ENCODE results near the gene CANX. TPM values are rescaled to one million over a fixed set of nuclear protein-coding genes. Genes with fewer than 3 reads are reported as not detected.
"Not testable (repeated sequence)": the region's sequence is repeated elsewhere in the genome, so short reads cannot be mapped to it uniquely, and the experiment has no call there.

The CANX gene
- total RNA-seq, 2 experiments from 2014 or later = 164 to 451 TPM

DNA sequence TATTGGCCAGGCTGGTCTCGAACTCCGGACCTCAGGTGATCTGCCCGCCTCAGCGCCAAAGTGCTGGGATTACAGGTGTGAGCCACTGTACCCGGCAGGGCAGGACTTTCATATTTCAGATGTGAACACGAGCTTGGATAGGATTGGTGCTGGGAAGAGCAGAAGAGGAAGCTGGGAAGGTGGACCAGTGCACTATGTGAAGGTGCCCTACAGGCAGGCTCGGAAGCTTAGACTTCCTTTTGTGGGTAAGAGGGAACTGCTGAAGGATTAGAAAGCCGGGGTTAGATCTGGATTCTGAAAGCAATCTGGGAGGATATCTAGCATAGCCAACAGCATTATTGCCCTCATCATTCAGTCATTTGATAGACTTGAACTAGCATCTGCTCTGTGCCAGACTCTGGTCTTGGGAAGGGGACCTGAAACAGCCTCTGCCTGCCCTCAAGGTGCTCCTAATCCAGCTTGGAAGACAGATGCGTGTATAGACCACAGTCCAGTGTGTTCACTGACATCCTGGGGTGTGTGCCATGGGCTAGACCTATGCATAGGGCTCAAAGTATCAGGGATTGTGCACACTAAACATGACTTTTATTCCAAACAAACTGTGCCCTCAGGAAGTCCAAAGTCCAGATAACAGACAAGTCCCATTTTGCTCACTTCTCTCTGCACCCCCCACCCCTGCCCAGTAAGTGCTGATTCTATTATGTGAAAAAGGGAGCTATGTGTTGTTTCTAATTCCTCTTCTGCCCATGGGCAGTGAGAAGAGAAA lies 18.6 kb upstream of the CANX start:
- ChIA-PET CTCF (ENCODE audit: unreplicated experiment) (no interaction called here), POLR2A (interaction anchor here (0.6 to 1.3 kb wide), 4 partner anchors 11 to 988 kb away, joined by 3 to 4 read pairs (median 3); partner anchors contain the start of gene HNRNPH1)
- H2AFZ ChIP-seq (ENCODE audit: low read length) = no peak overlapping the region
- no peaks in the 10 kb centered on the region for H4K20me1 ChIP-seq (ENCODE audit: insufficient read depth, low read length)
- BruUV-seq (replicated peaks) = TSS peak; percentile 55
- intact Hi-C loops (cut with micrococcal nuclease; ENCODE audit: unreplicated experiment) = no loop called here
- H3K36me3 ChIP-seq (ENCODE audit: insufficient read depth, low read length) = peaks cover 2% of the 10 kb centered on the region
- no peak for DNase-seq (ENCODE audit: low spot score)
- H3K4me2 ChIP-seq (ENCODE audit: low read length) = 0 out of 2 replicates have a peak overlapping the region, but pooled peaks have one; percentile 73
- H3K9me2 ChIP-seq (ENCODE audit: insufficient read depth, low read length) = no peaks in the 10 kb centered on the region
- H3K4me3 ChIP-seq (ENCODE audit: low read depth, low read length, poor library complexity, severe bottlenecking) = no peak overlapping the region
- H3K9me3 ChIP-seq (ENCODE audit: low read length) = no peaks in the 10 kb centered on the region
- no peak for TF ChIP-seq EZH2phosphoT487 (IDR thresholded peaks at IDR 0.05; ENCODE audit: borderline replicate concordance, low read depth, low read length)
- TF ChIP-seq, protein P1, sequence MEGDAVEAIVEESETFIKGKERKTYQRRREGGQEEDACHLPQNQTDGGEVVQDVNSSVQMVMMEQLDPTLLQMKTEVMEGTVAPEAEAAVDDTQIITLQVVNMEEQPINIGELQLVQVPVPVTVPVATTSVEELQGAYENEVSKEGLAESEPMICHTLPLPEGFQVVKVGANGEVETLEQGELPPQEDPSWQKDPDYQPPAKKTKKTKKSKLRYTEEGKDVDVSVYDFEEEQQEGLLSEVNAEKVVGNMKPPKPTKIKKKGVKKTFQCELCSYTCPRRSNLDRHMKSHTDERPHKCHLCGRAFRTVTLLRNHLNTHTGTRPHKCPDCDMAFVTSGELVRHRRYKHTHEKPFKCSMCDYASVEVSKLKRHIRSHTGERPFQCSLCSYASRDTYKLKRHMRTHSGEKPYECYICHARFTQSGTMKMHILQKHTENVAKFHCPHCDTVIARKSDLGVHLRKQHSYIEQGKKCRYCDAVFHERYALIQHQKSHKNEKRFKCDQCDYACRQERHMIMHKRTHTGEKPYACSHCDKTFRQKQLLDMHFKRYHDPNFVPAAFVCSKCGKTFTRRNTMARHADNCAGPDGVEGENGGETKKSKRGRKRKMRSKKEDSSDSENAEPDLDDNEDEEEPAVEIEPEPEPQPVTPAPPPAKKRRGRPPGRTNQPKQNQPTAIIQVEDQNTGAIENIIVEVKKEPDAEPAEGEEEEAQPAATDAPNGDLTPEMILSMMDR (conservative IDR thresholded peaks at IDR 0.05; ENCODE audit: low read length) = no peak
- H3K79me2 ChIP-seq (ENCODE audit: insufficient read depth, low read depth, low read length) = peaks cover 20% of the 10 kb centered on the region; the same call in 1 of the 2 replicates
- H3K27ac ChIP-seq (ENCODE audit: low read depth, low read length, poor library complexity, severe bottlenecking) = no peak overlapping the region
- H3K4me1 ChIP-seq (ENCODE audit: insufficient read depth, low read length, poor library complexity, severe bottlenecking) = peaks cover 30% of the 10 kb centered on the region

DNA sequence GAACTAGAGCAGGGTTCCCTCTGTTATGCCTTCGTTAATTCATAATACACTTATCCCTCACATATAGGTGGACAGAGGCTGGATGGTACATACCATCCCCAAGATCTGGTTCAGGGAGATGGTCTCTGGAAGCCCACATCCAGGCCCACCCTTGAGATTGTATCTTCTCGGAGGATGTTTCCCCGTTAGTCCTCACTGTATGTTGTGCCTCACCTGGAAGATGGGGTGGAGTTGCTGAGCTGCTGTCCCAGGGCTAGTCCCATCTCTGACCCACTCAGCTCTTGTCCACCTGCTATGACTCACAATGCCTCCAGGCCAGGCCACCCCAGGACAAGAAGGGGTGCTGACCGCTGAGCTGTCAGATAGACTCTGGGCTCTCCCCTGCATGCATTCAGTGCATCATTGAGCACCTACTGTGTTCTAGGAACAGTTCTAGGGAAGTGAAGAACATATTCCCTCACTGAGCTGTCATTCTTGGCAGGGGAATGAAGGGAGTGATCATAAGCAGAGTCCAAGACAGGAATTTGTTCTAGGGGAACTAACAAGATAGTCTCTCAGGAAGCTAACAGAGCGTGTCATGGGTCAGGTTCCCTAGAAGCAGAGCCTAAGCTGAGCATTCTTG lies 17.9 kb upstream of the CANX start, which contains the start of gene CBY3:
TSS of gene CBY3 (minus strand) at position 255 of the 622 bp plus-strand sequence. CDS start at position 139, 116 bp downstream.
- intact Hi-C loops (cut with micrococcal nuclease; ENCODE audit: unreplicated experiment) = no loop called here

DNA sequence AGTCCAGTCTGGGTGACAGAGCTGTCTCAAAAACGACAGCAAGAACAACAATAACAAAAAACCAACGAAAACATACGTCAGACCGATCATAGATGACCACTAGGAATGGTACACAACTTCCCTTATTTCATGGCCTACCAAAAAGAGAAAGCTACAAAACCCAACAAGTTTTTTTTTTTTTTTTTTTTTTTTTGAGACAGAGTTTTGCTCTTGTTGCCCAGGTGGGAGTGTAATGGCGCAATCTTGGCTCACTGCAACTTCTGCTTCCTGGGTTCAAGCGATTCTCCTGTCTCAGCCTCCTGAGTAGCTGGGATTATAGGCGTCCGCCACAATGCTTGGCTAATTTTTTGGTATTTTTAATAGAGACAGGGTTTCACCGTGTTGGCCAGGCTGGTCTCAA lies 9.6 kb upstream of the CANX start:
- H4K20me1 ChIP-seq (ENCODE audit: insufficient read depth, low read length); intact Hi-C loops (cut with micrococcal nuclease; ENCODE audit: unreplicated experiment); H2AFZ ChIP-seq (ENCODE audit: low read length); H3K4me3 ChIP-seq (ENCODE audit: low read depth, low read length, poor library complexity, severe bottlenecking); CTCF ChIA-PET (ENCODE audit: unreplicated experiment); DNase-seq (ENCODE audit: low spot score); H3K9me2 ChIP-seq (ENCODE audit: insufficient read depth, low read length); H3K36me3 ChIP-seq (ENCODE audit: insufficient read depth, low read length); H3K9me3 ChIP-seq (ENCODE audit: low read length); H3K4me2 ChIP-seq (ENCODE audit: low read length); BruUV-seq (replicated peaks); H3K79me2 ChIP-seq (ENCODE audit: insufficient read depth, low read depth, low read length); H3K4me1 ChIP-seq (ENCODE audit: insufficient read depth, low read length, poor library complexity, severe bottlenecking); H3K27ac ChIP-seq (ENCODE audit: low read depth, low read length, poor library complexity, severe bottlenecking): not testable (repeated sequence)
- POLR2A ChIA-PET = interaction anchor here (0.6 kb wide), 1 partner anchor 1030 kb away, joined by 4 read pairs; no protein-coding TSS in a partner anchor

More for the DNA sequence above, 17.9 kb upstream of the CANX start, which contains the start of gene CBY3:
- CTCF ChIA-PET (ENCODE audit: unreplicated experiment) = no interaction called here
- Histone ChIP-seq H3K9me3 (ENCODE audit: low read length) (no peaks in the 10 kb centered on the region), H3K9me2 (ENCODE audit: insufficient read depth, low read length) (no peaks in the 10 kb centered on the region), H3K36me3 (ENCODE audit: insufficient read depth, low read length) (no peaks in the 10 kb centered on the region; the same call in 1 of the 2 replicates), H3K4me3 (ENCODE audit: low read depth, low read length, poor library complexity, severe bottlenecking) (no peak within 1 kb of the TSS), H3K27ac (ENCODE audit: low read depth, low read length, poor library complexity, severe bottlenecking) (no peak within 1 kb of the TSS), H3K4me1 (ENCODE audit: insufficient read depth, low read length, poor library complexity, severe bottlenecking) (peaks cover 25% of the 10 kb centered on the region), H3K4me2 (ENCODE audit: low read length) (0 out of 2 replicates have a peak within 1 kb of the TSS, but pooled peaks have one; percentile 73), H3K79me2 (ENCODE audit: insufficient read depth, low read depth, low read length) (peaks cover 20% of the 10 kb centered on the region; the same call in 1 of the 2 replicates), H2AFZ (ENCODE audit: low read length) (no peak within 1 kb of the TSS), H4K20me1 (ENCODE audit: insufficient read depth, low read length) (no peaks in the 10 kb centered on the region)
- TF ChIP-seq, protein P1 (conservative IDR thresholded peaks at IDR 0.05; ENCODE audit: low read length) = no peak
- TF ChIP-seq EZH2phosphoT487 (IDR thresholded peaks at IDR 0.05; ENCODE audit: borderline replicate concordance, low read depth, low read length) = no peak
- no TSS peak for BruUV-seq (replicated peaks)
- POLR2A ChIA-PET = interaction anchor here (0.7 to 2.1 kb wide), 5 partner anchors 8 to 57 kb away, joined by 3 to 13 read pairs (median 3); partner anchors contain the start of gene HNRNPH1
- no peak for DNase-seq (ENCODE audit: low spot score)
